Measurements from ENCODE around the gene SGSH.

DNA sequence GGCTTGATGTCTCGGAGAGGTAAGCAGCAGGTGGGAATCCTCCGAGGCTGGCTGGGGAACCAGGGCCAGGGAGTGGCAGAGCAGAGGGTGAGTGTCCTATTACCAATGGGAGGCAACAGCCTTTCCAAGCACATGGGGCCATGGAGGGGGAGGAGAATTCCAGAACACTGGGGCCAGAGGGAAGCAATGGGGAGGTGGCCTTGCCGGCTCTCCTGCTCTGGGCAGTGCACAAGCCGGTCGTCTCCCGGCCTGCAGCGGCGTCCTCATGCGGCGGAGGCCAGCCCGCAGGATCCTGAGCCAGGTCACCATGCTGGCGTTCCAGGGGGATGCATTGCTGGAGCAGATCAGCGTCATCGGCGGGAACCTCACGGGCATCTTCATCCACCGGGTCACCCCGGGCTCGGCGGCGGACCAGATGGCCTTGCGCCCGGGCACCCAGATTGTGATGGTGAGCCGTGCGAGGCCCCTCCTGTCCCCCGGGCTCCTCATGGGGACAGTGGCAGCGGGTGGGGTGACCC lies 21.9 kb downstream of the SGSH start:
- TF ChIP-seq, protein P1, sequence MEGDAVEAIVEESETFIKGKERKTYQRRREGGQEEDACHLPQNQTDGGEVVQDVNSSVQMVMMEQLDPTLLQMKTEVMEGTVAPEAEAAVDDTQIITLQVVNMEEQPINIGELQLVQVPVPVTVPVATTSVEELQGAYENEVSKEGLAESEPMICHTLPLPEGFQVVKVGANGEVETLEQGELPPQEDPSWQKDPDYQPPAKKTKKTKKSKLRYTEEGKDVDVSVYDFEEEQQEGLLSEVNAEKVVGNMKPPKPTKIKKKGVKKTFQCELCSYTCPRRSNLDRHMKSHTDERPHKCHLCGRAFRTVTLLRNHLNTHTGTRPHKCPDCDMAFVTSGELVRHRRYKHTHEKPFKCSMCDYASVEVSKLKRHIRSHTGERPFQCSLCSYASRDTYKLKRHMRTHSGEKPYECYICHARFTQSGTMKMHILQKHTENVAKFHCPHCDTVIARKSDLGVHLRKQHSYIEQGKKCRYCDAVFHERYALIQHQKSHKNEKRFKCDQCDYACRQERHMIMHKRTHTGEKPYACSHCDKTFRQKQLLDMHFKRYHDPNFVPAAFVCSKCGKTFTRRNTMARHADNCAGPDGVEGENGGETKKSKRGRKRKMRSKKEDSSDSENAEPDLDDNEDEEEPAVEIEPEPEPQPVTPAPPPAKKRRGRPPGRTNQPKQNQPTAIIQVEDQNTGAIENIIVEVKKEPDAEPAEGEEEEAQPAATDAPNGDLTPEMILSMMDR (IDR thresholded peaks at IDR 0.05), result no peak
- TF ChIP-seq POLR2A (IDR thresholded peaks at IDR 0.05) (no peak), EP300 (IDR thresholded peaks at IDR 0.05) (no peak)

Measured in tibial nerve (tissue), 4 donors.